IMR-90 (cell line): ENCODE measurements around the gene NEK4. TPM values are rescaled to one million over a fixed set of nuclear protein-coding genes. Genes with fewer than 3 reads are reported as not detected.

Experiments used
- ATAC-seq: fragments of 200-7000 bp; cut with Tn5 transposase; 2 replicates; pipeline ENCODE4 v1.9.1; 2020; ENCODE audit warnings: low read depth, mild to moderate bottlenecking, moderate library complexity
- BruUV-seq: library from RNA; stranded (reverse); fragments of 400-500 nt; replicated peaks from 2 replicates; lab custom pipeline; 2021; lab: Mats Ljungman, UMichigan
- CTCF ChIA-PET: fragments of 300-600 bp; formaldehyde crosslinking; extraction: SDS; loops from one replicate; lab custom pipeline; 2021; ENCODE audit warnings: antibody characterized with exemption; lab: Yijun Ruan, JAX
- POLR2A ChIA-PET: fragments of 300-600 bp; sonication (Branson Sonifier 250); formaldehyde crosslinking; loops from one replicate; lab custom pipeline; 2022; ENCODE audit warnings: antibody characterized with exemption; ENCODE audit not compliant: unreplicated experiment; lab: Charles Lee
- DNase-seq: peaks from one replicate; pipeline ENCODE4 v3.0.0; 2013
- H2AFZ ChIP-seq: replicated peaks from 2 replicates; pipeline ENCODE3; 2013; ENCODE audit warnings: low read length, mild to moderate bottlenecking; ENCODE audit not compliant: poor library complexity
- H2AK5ac ChIP-seq: 2 replicates; pipeline ENCODE4 v1.6.1; 2013; ENCODE audit warnings: low read depth, low read length, inconsistent platforms
- H2AK9ac ChIP-seq: replicated peaks from 2 replicates; pipeline ENCODE3; 2013; ENCODE audit warnings: mild to moderate bottlenecking, low read depth, low read length, moderate library complexity; ENCODE audit not compliant: poor library complexity
- H2BK120ac ChIP-seq: 2 replicates; pipeline ENCODE4 v1.6.1; 2013; ENCODE audit warnings: low read depth, low read length, inconsistent platforms
- H2BK15ac ChIP-seq: 3 replicates; pipeline ENCODE4 v1.6.1; 2013; ENCODE audit warnings: low read depth, low read length, inconsistent platforms
- H2BK20ac ChIP-seq: 2 replicates; pipeline ENCODE4 v1.6.1; 2013; ENCODE audit warnings: low read depth, mild to moderate bottlenecking, inconsistent platforms, low read length, moderate library complexity
- H2BK5ac ChIP-seq: 2 replicates; pipeline ENCODE4 v1.6.1; 2013; ENCODE audit warnings: mild to moderate bottlenecking, low read depth, low read length, inconsistent platforms; ENCODE audit not compliant: poor library complexity, severe bottlenecking
- H3K14ac ChIP-seq: replicated peaks from 2 replicates; pipeline ENCODE4 v1.6.1; 2013; ENCODE audit warnings: low read depth, low read length, inconsistent platforms
- H3K18ac ChIP-seq: 2 replicates; pipeline ENCODE4 v1.6.1; 2013; ENCODE audit warnings: low read depth, low read length, control low read depth
- H3K23ac ChIP-seq: 2 replicates; pipeline ENCODE4 v1.6.1; 2013; ENCODE audit warnings: low read depth, low read length, inconsistent platforms
- H3K27ac ChIP-seq: 2 replicates; pipeline ENCODE4 v1.5.1; 2013; ENCODE audit warnings: mild to moderate bottlenecking, control low read depth, low read length; ENCODE audit not compliant: insufficient read depth
- H3K27me3 ChIP-seq: 2 replicates; pipeline ENCODE4 v1.6.1; 2013; ENCODE audit warnings: low read length; ENCODE audit not compliant: control insufficient read depth, insufficient read depth
- H3K36me3 ChIP-seq: 2 replicates; pipeline ENCODE4 v1.6.1; 2013; ENCODE audit warnings: low read length, mixed read lengths; ENCODE audit not compliant: control insufficient read depth, insufficient read depth
- H3K4ac ChIP-seq: 2 replicates; pipeline ENCODE4 v1.6.1; 2013; ENCODE audit warnings: low read depth, low read length, inconsistent platforms
- H3K4me1 ChIP-seq: 2 replicates; pipeline ENCODE4 v1.6.1; 2013; ENCODE audit warnings: low read length, mixed read lengths; ENCODE audit not compliant: control insufficient read depth, insufficient read depth
- H3K4me2 ChIP-seq: 2 replicates; pipeline ENCODE4 v1.6.1; 2013; ENCODE audit warnings: low read depth, mild to moderate bottlenecking, control low read depth, low read length, moderate library complexity
- H3K4me3 ChIP-seq: 2 replicates; pipeline ENCODE4 v1.5.1; 2013; ENCODE audit warnings: low read depth, mild to moderate bottlenecking, control low read depth, low read length, moderate library complexity; ENCODE audit not compliant: insufficient read depth
- H3K56ac ChIP-seq: 2 replicates; pipeline ENCODE4 v1.6.1; 2013; ENCODE audit warnings: low read length, inconsistent platforms; ENCODE audit not compliant: insufficient read depth; ENCODE audit errors: extremely low read depth
- H3K79me1 ChIP-seq, 2 experiments: 2 replicates each; pipeline ENCODE4 v1.6.1; 2013; ENCODE audit warnings: low read length in 2 of 2, inconsistent platforms in 1 of 2, low read depth in 1 of 2
- H3K9ac ChIP-seq: 2 replicates; pipeline ENCODE4 v1.6.1; 2013; ENCODE audit warnings: low read depth, low read length, control low read depth
- H3K9me1 ChIP-seq: 2 replicates; pipeline ENCODE4 v1.6.1; 2013; ENCODE audit warnings: low read length, inconsistent platforms; ENCODE audit not compliant: insufficient read depth
- H3K9me3 ChIP-seq: 2 replicates; pipeline ENCODE4 v1.6.1; 2013; ENCODE audit warnings: low read length; ENCODE audit not compliant: control insufficient read depth, insufficient read depth
- H4K20me1 ChIP-seq: 2 replicates; pipeline ENCODE4 v1.6.1; 2013; ENCODE audit warnings: low read length, inconsistent platforms; ENCODE audit not compliant: insufficient read depth
- H4K5ac ChIP-seq: 2 replicates; pipeline ENCODE4 v1.6.1; 2013; ENCODE audit warnings: mild to moderate bottlenecking, low read depth, low read length, control low read depth
- H4K8ac ChIP-seq, 2 experiments: 2 replicates each; pipeline ENCODE4 v1.6.1; 2013; ENCODE audit warnings: low read depth in 2 of 2, low read length in 2 of 2, control low read depth in 1 of 2, inconsistent platforms in 1 of 2
- H4K91ac ChIP-seq: 2 replicates; pipeline ENCODE4 v1.6.1; 2013; ENCODE audit warnings: low read depth, low read length, inconsistent platforms; ENCODE audit not compliant: insufficient read depth
- BHLHE40 ChIP-seq: fragments of 150-350 bp; IDR thresholded peaks from 2 replicates; pipeline ENCODE4 v1.6.1; 2016; ENCODE audit warnings: mild to moderate bottlenecking, low read depth, low read length
- CEBPB ChIP-seq: IDR thresholded peaks from 2 replicates; pipeline ENCODE4 v1.6.1; 2012; ENCODE audit warnings: low read depth, low read length, improper control_type of control experiment
- CHD1 ChIP-seq: IDR thresholded peaks from 2 replicates; pipeline ENCODE4 v1.6.1; 2012; ENCODE audit warnings: low read depth, low read length, improper control_type of control experiment
- FOS ChIP-seq: fragments of 150-350 bp; IDR thresholded peaks from 2 replicates; pipeline ENCODE4 v1.6.1; 2016; ENCODE audit warnings: low read depth, low read length
- MAFK ChIP-seq: IDR thresholded peaks from 2 replicates; pipeline ENCODE4 v1.6.1; 2012; ENCODE audit warnings: low read depth, low read length, improper control_type of control experiment
- MAZ ChIP-seq: IDR thresholded peaks from 2 replicates; pipeline ENCODE4 v1.6.1; 2012; ENCODE audit warnings: low read depth, mild to moderate bottlenecking, low read length, improper control_type of control experiment, moderate library complexity, borderline replicate concordance
- MXI1 ChIP-seq: IDR thresholded peaks from 2 replicates; pipeline ENCODE4 v1.6.1; 2012; ENCODE audit warnings: low read depth, mild to moderate bottlenecking, low read length, moderate library complexity, borderline replicate concordance
- NFE2L2 ChIP-seq: fragments of 150-350 bp; IDR thresholded peaks from 2 replicates; pipeline ENCODE4 v1.6.1; 2016; ENCODE audit warnings: low read depth, mild to moderate bottlenecking, low read length
- POLR2A ChIP-seq: IDR thresholded peaks from 2 replicates; pipeline ENCODE4 v1.6.1; 2012; ENCODE audit warnings: mild to moderate bottlenecking, low read depth, low read length
- RAD21 ChIP-seq: IDR thresholded peaks from 2 replicates; pipeline ENCODE4 v1.6.1; 2012; ENCODE audit warnings: low read length, improper control_type of control experiment
- RCOR1 ChIP-seq: IDR thresholded peaks from 2 replicates; pipeline ENCODE4 v1.6.1; 2012; ENCODE audit warnings: mild to moderate bottlenecking, low read length, improper control_type of control experiment; ENCODE audit not compliant: insufficient replicate concordance
- RFX5 ChIP-seq: IDR thresholded peaks from 2 replicates; pipeline ENCODE4 v1.8.0; 2012; ENCODE audit warnings: low read depth, mild to moderate bottlenecking, low read length, moderate library complexity
- whole genome bisulfite sequencing, 2 experiments: methylation state at CpG; one replicate each; pipeline versions ENCODE4 v1.1.5 to v1.1.7; 2013; ENCODE audit warnings: missing lambda C conversion rate in 2 of 2; ENCODE audit not compliant: insufficient read length in 1 of 2; ENCODE audit errors: extremely low coverage in 2 of 2; 5-methylcytosine and 5-hydroxymethylcytosine counted together
- dilution Hi-C: fragments of 300-500 bp; cut with HindIII; formaldehyde crosslinking; loops from one replicate; pipeline ENCODE4 v1.14.3; 2018; ENCODE audit warnings: low sequenced_read_pairs; ENCODE audit not compliant: unreplicated experiment
- in situ Hi-C: fragments of 300-500 bp; cut with MboI; formaldehyde crosslinking; loops from 3 replicates; pipeline ENCODE4 v1.14.3; 2019; ENCODE audit warnings: low sequenced_read_pairs, inconsistent platforms, mixed read lengths
- intact Hi-C: fragments of 100-400 bp; cut with micrococcal nuclease; formaldehyde crosslinking; loops from 2 replicates; pipeline ENCODE4 v1.10.0; 2022
- polyA plus RNA-seq, 3 experiments: library from polyadenylated mRNA; depleted of rRNA; stranded (reverse); fragments of >200 nt; gene quantifications; 2 replicates each; pipeline ENCODE4 v1.2.3, GENCODE V29; 2012; ENCODE audit warnings: low replicate concordance in 1 of 3
- total RNA-seq: library from RNA; depleted of rRNA; stranded (reverse); fragments of >200 nt; gene quantifications from 2 replicates; pipeline ENCODE4 v1.2.3, GENCODE V29; 2012
- TF ChIP-seq, protein P1 (sequence below): fragments of 150-350 bp; IDR thresholded peaks from 2 replicates; pipeline ENCODE4 v1.6.1; 2017; ENCODE audit warnings: mild to moderate bottlenecking, antibody characterized with exemption, low read length, low read depth

NEK4 gene
- total and polyA plus RNA-seq, 2 of the 4 experiments (the other 2 are of a cell fraction) = 10.3 to 24.7 TPM

- WGBS, 2 experiments = 60% methylated on average over 7 of the region's 17 CpGs; no CpG with 5 or more reads in 1 of the 2 experiments
Observed at GRCh38 chr3:52777959-52778805, 7.4 kb upstream of the NEK4 start.

More at GRCh38 chr3:52777959-52778805, 7.4 kb upstream of the NEK4 start:
- Histone ChIP-seq H2AK5ac (no peak overlapping the region), H4K8ac (no peak overlapping the region), H4K20me1 (no peaks in the 10 kb centered on the region), H3K14ac (no peak overlapping the region), H2AK9ac (no peak overlapping the region), H3K27me3 (peaks cover 42% of the 10 kb centered on the region; the same call in 1 of the 2 replicates), H4K91ac (no peak overlapping the region), H3K4me1 (no peaks in the 10 kb centered on the region), H3K9me3 (no peaks in the 10 kb centered on the region), H3K4me3 (no peak overlapping the region), H3K79me1 (no peaks in the 10 kb centered on the region), H3K9me1 (0 out of 2 replicates have a peak, but pooled peaks cover 4% of the 10 kb centered on the region), H3K56ac (no peak overlapping the region), H3K27ac (no peak overlapping the region), H2BK15ac (no peak overlapping the region), H3K23ac (no peak overlapping the region), H3K9ac (no peak overlapping the region), H2BK20ac (no peak overlapping the region), H3K4me2 (no peak overlapping the region), H4K5ac (no peak overlapping the region), H3K4ac (no peak overlapping the region), H3K36me3 (no peaks in the 10 kb centered on the region), H3K18ac (no peak overlapping the region), H2BK5ac (no peak overlapping the region), H2AFZ (no peak overlapping the region), H2BK120ac (no peak overlapping the region)
- ChIA-PET POLR2A (no interaction called here), CTCF (no interaction called here)
- TF ChIP-seq NFE2L2 (no peak), CHD1 (no peak), RCOR1 (no peak), BHLHE40 (no peak), POLR2A (no peak), RAD21 (no peak), RFX5 (no peak), CEBPB (no peak), MAZ (no peak), FOS (no peak), MXI1 (no peak), MAFK (no peak)
- TF ChIP-seq, protein P1, sequence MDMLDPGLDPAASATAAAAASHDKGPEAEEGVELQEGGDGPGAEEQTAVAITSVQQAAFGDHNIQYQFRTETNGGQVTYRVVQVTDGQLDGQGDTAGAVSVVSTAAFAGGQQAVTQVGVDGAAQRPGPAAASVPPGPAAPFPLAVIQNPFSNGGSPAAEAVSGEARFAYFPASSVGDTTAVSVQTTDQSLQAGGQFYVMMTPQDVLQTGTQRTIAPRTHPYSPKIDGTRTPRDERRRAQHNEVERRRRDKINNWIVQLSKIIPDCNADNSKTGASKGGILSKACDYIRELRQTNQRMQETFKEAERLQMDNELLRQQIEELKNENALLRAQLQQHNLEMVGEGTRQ = no peak
- no TSS peak for BruUV-seq
- in situ Hi-C loops (no loop called here), intact Hi-C loops (no loop called here), dilution Hi-C loops (no loop called here)
- DNase-seq (no peak), ATAC-seq (no peak)
